HFF-Myc (cell line): ENCODE measurements around the gene TRAPPC2L.

Experiments used
- DNase-seq: peaks from one replicate; pipeline ENCODE4 v3.0.0-alpha.2; 2011; ENCODE audit warnings: low read depth; ENCODE audit errors: extremely low read depth
- H3K4me3 ChIP-seq: replicated peaks from 2 replicates; pipeline ENCODE4 v1.5.1; 2011; ENCODE audit warnings: low read depth, mild to moderate bottlenecking, control low read depth, low read length
- TF ChIP-seq, protein P1 (sequence below): IDR thresholded peaks from 2 replicates; pipeline ENCODE4 v1.5.1; 2012; ENCODE audit warnings: mild to moderate bottlenecking, low read depth, low read length, control low read depth; ENCODE audit errors: missing control alignments

Gene TRAPPC2L

DNA sequence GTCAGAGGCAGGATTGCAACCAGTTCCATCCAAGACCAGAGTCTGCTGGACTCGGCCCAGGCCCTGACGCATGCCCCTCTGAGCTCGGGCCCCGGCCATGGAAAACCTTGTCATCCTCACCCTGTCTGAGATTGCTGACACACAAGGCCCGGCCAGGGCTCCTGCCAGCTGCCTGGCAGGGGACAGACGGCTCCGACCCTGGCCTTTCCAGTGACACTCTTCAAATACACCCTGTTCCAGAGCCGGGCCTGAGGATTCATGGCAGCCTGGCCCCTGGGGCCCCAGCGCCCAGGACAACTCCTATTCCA is 12.7 kb downstream of the TRAPPC2L start:
- DNase-seq = no peak
- no peak overlapping the region for H3K4me3 ChIP-seq
- TF ChIP-seq, protein P1, sequence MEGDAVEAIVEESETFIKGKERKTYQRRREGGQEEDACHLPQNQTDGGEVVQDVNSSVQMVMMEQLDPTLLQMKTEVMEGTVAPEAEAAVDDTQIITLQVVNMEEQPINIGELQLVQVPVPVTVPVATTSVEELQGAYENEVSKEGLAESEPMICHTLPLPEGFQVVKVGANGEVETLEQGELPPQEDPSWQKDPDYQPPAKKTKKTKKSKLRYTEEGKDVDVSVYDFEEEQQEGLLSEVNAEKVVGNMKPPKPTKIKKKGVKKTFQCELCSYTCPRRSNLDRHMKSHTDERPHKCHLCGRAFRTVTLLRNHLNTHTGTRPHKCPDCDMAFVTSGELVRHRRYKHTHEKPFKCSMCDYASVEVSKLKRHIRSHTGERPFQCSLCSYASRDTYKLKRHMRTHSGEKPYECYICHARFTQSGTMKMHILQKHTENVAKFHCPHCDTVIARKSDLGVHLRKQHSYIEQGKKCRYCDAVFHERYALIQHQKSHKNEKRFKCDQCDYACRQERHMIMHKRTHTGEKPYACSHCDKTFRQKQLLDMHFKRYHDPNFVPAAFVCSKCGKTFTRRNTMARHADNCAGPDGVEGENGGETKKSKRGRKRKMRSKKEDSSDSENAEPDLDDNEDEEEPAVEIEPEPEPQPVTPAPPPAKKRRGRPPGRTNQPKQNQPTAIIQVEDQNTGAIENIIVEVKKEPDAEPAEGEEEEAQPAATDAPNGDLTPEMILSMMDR = no peak

DNA sequence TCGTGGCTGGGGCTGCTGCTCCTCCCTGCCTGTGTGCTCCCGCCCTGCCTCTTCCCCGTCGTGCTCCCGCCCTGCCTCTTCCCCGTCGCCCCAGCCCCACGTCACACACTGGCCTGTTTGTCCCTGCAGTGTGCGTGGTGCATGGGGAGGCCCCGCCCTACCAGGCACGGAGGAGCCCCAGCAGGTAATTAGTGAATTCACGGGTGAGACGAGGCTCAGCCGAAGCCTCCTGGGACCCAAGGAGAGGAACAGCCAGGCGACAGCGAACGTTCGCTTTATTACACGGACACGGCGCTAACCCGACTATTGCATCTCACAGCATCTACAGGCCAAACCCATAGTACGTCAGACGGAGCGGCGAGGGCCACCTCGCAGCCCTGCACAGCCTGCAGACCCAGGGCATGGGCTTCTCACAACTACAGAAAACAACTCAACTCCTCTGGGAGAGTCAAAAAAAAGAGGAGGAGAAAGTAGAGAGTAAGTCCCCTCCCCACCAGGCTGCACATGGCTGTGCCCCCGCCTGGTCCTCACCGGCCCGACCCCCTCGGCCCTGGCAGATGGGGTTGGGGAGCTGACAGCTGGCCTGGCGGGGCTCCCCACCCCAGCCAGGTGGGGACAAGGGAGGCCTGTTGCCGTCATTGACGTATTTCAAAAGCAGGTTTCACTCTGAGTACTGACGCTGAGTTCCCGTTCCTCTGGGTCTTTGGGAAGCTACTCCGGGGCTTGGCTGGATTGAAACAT is 13.9 kb downstream of the TRAPPC2L start:
- no peak overlapping the region for H3K4me3 ChIP-seq
- TF ChIP-seq, protein P1 = no peak
- DNase-seq = no peak

DNA sequence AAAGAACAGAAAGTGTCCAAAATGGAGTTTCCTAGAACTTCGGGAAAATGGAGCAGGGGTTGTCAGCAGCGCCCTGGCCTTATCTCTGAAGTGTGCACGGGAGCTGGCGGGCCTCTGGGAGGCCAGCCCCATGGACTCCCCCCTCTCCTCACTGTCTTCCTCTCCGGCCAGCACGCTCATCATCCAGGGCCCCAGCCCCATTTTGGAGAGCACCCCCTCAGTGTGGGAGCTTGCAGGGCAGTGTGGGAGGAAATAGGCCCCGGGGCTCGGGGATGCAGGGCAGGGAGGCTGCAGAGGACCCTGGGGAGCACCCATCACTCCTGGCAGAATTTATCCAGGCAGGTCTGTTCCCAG is 14.4 kb downstream of the TRAPPC2L start:
- H3K4me3 ChIP-seq = no peak overlapping the region
- no peak for DNase-seq
- TF ChIP-seq, protein P1 = no peak

DNA sequence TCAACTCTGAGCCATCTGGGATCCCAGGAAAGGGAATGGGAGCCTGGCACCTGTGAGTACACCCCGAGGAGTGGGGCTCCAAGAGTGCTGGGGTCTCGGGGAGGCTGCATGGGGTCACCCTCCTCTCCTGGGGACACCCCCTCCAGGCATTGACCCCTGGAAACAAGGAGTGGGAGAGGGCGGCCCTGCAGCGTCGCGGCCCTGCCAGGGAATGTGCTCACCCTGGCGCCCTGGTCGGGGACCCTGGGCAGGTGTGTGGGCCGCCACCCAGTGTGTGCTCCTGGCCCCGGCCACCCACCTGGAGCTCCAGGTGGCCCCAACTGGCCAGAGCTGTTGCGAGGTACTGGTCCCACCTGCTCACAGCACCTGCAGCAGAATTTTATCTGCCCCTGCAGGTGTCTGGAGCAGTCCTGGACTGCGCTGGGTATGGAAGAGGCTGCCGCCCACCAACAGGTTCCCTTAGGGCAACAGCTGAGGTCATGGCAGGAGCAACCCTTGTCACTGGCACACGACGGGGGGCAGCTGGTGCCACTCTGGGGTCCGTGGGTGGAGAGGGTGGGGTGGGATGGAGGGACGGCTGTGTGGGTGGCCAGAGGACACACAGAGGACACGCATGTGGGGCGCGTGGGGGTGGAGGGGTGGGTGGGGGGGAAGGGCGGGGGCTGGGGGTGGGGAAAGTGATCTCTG is 14.9 kb downstream of the TRAPPC2L start:
- H3K4me3 ChIP-seq = no peak overlapping the region
- TF ChIP-seq, protein P1 = no peak
- DNase-seq = no peak

DNA sequence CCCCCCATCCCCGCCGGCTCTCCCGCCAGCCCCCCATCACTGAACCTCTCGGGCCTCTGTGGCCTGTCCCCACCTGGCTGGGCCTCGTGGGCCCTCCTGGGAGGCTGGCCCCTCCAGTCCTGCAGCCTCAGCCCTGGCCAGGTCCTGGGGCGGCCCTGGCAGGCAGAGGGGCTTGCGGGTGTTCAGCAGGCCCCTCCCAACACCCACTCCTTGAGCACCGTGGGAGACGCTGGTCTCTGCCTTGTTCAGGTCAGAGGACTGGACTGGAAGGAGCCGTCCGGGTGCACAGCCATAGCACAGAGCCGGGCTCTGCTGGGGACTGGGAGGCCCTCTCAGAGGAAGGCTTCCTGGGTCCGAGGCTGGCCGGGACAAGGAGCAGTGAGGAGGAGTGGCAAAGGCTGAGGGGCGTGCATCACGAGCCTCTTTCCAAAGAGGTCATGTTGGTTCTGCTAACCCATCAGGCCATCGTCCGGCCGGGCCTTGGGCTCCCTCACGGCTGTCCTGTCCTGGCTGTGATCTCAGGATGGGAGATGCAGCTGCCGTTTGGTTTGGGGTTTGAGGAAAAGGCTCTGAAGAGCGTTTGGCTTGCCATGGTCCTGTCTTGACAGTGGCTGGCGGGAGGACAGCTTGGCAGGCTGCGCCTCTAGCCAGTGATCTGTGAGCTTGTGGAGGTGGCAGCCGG is 15.9 kb downstream of the TRAPPC2L start:
- DNase-seq = no peak
- TF ChIP-seq, protein P1 = no peak
- H3K4me3 ChIP-seq = no peak overlapping the region

DNA sequence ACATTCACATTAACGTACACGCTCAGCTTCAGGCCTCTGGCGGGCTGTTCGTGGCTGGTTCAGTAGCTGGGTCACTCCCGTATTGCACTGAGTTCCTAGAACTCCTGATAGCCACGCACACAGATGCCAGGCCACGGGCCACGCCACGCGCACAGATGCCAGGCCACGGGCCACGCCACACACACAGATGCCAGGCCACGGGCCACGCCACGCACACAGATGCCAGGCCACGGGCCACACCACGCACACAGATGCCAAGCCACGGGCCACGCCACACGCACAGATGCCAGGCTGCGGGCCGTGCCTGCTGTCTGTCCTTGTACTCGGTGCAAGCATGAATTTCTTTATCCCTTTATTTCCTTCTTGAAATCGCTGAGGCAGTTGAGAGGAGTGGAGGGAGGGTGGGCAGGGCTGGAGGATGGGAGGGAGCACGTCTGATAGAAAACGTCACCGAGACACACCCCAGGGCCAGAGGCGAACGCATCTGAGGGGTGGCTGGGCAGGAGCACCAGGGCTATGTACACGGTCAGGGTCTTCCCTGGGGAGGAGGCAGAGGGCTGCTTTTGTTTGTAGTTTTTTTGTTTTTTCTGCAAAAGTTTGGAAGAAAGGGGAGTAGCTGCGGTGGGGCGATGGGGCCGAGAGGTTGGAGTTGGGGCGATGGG is 18.1 kb downstream of the TRAPPC2L start:
- DNase-seq = no peak
- no peak overlapping the region for H3K4me3 ChIP-seq
- TF ChIP-seq, protein P1 = no peak
